IMR-90 (cell line): ENCODE results near the gene HEBP1. TPM values are rescaled to one million over a fixed set of nuclear protein-coding genes. Genes with fewer than 3 reads are reported as not detected.

Experiments used
- microRNA-seq, 2 experiments: library from miRNA; stranded (forward) in 1 of 2; unstranded in 1 of 2; fragments of 10-50 nt in 1 of 2; fragments of <30 nt in 1 of 2; gene quantifications in 1 of 2; microRNA quantifications in 1 of 2; one replicate each; pipeline versions ENCODE3 to v1.1.0; 2013 to 2020; ENCODE audit not compliant: insufficient read depth in 1 of 2, insufficient read length in 1 of 2, unreplicated experiment in 1 of 2
- polyA plus RNA-seq, 3 experiments: library from polyadenylated mRNA; depleted of rRNA; stranded (reverse); fragments of >200 nt; gene quantifications; 2 replicates each; pipeline ENCODE4 v1.2.3, GENCODE V29; 2012; ENCODE audit warnings: low replicate concordance in 1 of 3
- small RNA-seq, 5 experiments: library from RNA; depleted of rRNA; stranded (forward); fragments of <200 nt; gene quantifications; one replicate each; pipeline ENCODE3, GENCODE V24; 2012
- total RNA-seq: library from RNA; depleted of rRNA; stranded (reverse); fragments of >200 nt; gene quantifications from 2 replicates; pipeline ENCODE4 v1.2.3, GENCODE V29; 2012; rRNA removed

The HEBP1 gene
- total and polyA plus RNA-seq, 2 of the 4 experiments (the other 2 are of a cell fraction): 18.8 to 49.2 TPM

Small RNA genes within 50 kb of the gene (microRNA-seq; reads per million reads assigned to microRNA genes)
- not detected for gene RF00604 (ENCODE audit: insufficient read depth, insufficient read length)

Small RNA genes within 50 kb of the gene (small RNA-seq; reads per million reads assigned to genes)
- gene RF00604: 0 reads per million in 5 experiments

Other genes starting within 250 kb of the HEBP1 start
- gene APOLD1, start 214.6 kb downstream of the HEBP1 start, total RNA-seq: 4.2 and 4.5 TPM in 2 replicates
- 2.3 and 2.4 TPM in 2 replicates for gene APOLD1, start 214.6 kb downstream of the HEBP1 start, polyA plus RNA-seq (2012; rRNA removed)
- gene DDX47, start 186.9 kb downstream of the HEBP1 start, total RNA-seq: 77.8 and 104 TPM in 2 replicates
- 71.5 and 89.5 TPM in 2 replicates for gene DDX47, start 186.9 kb downstream of the HEBP1 start, polyA plus RNA-seq (2012; rRNA removed)
- 49.6 and 49.7 TPM in 2 replicates for gene GPRC5A, start 108.7 kb downstream of the HEBP1 start, total RNA-seq
- 193 and 201 TPM in 2 replicates for gene GPRC5A, start 108.7 kb downstream of the HEBP1 start, polyA plus RNA-seq (2012; rRNA removed)
- not detected in 2 replicates for gene GPRC5D, start 48.1 kb downstream of the HEBP1 start, total RNA-seq
- not detected in 2 replicates for gene GPRC5D, start 48.1 kb downstream of the HEBP1 start, polyA plus RNA-seq (2012; rRNA removed)
- gene FAM234B, start 44.1 kb upstream of the HEBP1 start, total RNA-seq: 6.7 and 8.6 TPM in 2 replicates
- gene FAM234B, start 44.1 kb upstream of the HEBP1 start, polyA plus RNA-seq (2012; rRNA removed): 3.6 and 3.7 TPM in 2 replicates
- 2.5 and 2.9 TPM in 2 replicates for gene GSG1, start 103.4 kb upstream of the HEBP1 start, total RNA-seq
- 1.8 and 2.1 TPM in 2 replicates for gene GSG1, start 103.4 kb upstream of the HEBP1 start, polyA plus RNA-seq (2012; rRNA removed)
- gene EMP1, start 196.5 kb upstream of the HEBP1 start, total RNA-seq: 137 and 570 TPM in 2 replicates
- 106 and 201 TPM in 2 replicates for gene EMP1, start 196.5 kb upstream of the HEBP1 start, polyA plus RNA-seq (2012; rRNA removed)